RWPE2 (cell line): ENCODE results near the gene PLAAT3.
A peak's percentile ranks its signal among the peaks of the same experiment; 100 is the strongest.

ENCODE experiments used
- ATAC-seq: fragments of 200-7000 bp; cut with Tn5 transposase; 3 replicates; pipeline ENCODE4 v1.9.1; 2021; ENCODE audit warnings: low read depth
- DNase-seq: peaks from one replicate; pipeline ENCODE4 v3.0.0-alpha.2; 2020; ENCODE audit warnings: low spot score
- H3K27ac ChIP-seq: fragments of 450-650 bp; 2 replicates; pipeline ENCODE4 v1.5.1; 2017; ENCODE audit warnings: mild to moderate bottlenecking; ENCODE audit not compliant: poor library complexity, severe bottlenecking
- H3K27me3 ChIP-seq: fragments of 250-450 bp; sonication (Bioruptor Pico); 2 replicates; pipeline ENCODE4 v1.5.1; 2021; ENCODE audit warnings: mild to moderate bottlenecking, moderate library complexity; ENCODE audit not compliant: insufficient read depth, poor library complexity, severe bottlenecking
- H3K36me3 ChIP-seq: fragments of 250-450 bp; sonication (Bioruptor Pico); 2 replicates; pipeline ENCODE4 v1.5.1; 2020; ENCODE audit warnings: low read depth, mild to moderate bottlenecking, moderate library complexity
- H3K4me1 ChIP-seq: fragments of 250-450 bp; sonication (Bioruptor Pico); 2 replicates; pipeline ENCODE4 v1.5.1; 2021; ENCODE audit warnings: mild to moderate bottlenecking, moderate library complexity; ENCODE audit not compliant: insufficient read depth, poor library complexity, severe bottlenecking
- H3K4me3 ChIP-seq: fragments of 250-450 bp; sonication (Bioruptor Pico); 2 replicates; pipeline ENCODE4 v1.5.1; 2021; ENCODE audit warnings: mild to moderate bottlenecking, moderate library complexity; ENCODE audit not compliant: severe bottlenecking
- H3K9me3 ChIP-seq: fragments of 250-450 bp; sonication (Bioruptor Pico); 2 replicates; pipeline ENCODE4 v1.5.1; 2021; ENCODE audit warnings: mild to moderate bottlenecking, moderate library complexity; ENCODE audit not compliant: severe bottlenecking
- CTCF ChIP-seq: fragments of 450-650 bp; IDR thresholded peaks from one replicate; pipeline ENCODE4 v1.5.1; 2017; ENCODE audit warnings: mild to moderate bottlenecking, moderate library complexity; ENCODE audit not compliant: poor library complexity, severe bottlenecking

Gene PLAAT3

GRCh38 chr11:63616953-63617352 is 2.7 kb upstream of the PLAAT3 start:
- no peaks in the 10 kb centered on the region for H3K36me3 ChIP-seq
- H3K4me3 ChIP-seq, result no peak overlapping the region
- no peaks in the 10 kb centered on the region for H3K9me3 ChIP-seq
- H3K27ac ChIP-seq, result no peak overlapping the region
- H3K4me1 ChIP-seq, result no peaks in the 10 kb centered on the region
- no peak for TF ChIP-seq CTCF
- H3K27me3 ChIP-seq, result no peaks in the 10 kb centered on the region
- DNase-seq (no peak), ATAC-seq (no peak)

GRCh38 chr11:63613517-63614135 is 607 bp downstream of the PLAAT3 start:
- Histone ChIP-seq H3K4me3 (peak overlapping the region; percentile 41), H3K27ac (no peak overlapping the region), H3K36me3 (no peaks in the 10 kb centered on the region), H3K4me1 (no peaks in the 10 kb centered on the region), H3K27me3 (no peaks in the 10 kb centered on the region), H3K9me3 (no peaks in the 10 kb centered on the region)
- no peak for DNase-seq
- TF ChIP-seq CTCF, result no peak
- peak; percentile 32 for ATAC-seq

GRCh38 chr11:63612181-63612580 is 2.1 kb downstream of the PLAAT3 start:
- H3K4me3 ChIP-seq, result no peak overlapping the region
- DNase-seq, result no peak
- no peaks in the 10 kb centered on the region for H3K9me3 ChIP-seq
- ATAC-seq, result no peak
- no peaks in the 10 kb centered on the region for H3K4me1 ChIP-seq
- TF ChIP-seq CTCF, result no peak
- no peak overlapping the region for H3K27ac ChIP-seq
- no peaks in the 10 kb centered on the region for H3K27me3 ChIP-seq
- no peaks in the 10 kb centered on the region for H3K36me3 ChIP-seq

GRCh38 chr11:63611395-63611747 is 2.9 kb downstream of the PLAAT3 start:
- no peak for ATAC-seq
- no peak overlapping the region for H3K4me3 ChIP-seq

More at GRCh38 chr11:63611395-63611747, 2.9 kb downstream of the PLAAT3 start:
- Histone ChIP-seq H3K27me3 (no peaks in the 10 kb centered on the region), H3K36me3 (no peaks in the 10 kb centered on the region), H3K4me1 (no peaks in the 10 kb centered on the region), H3K27ac (no peak overlapping the region), H3K9me3 (no peaks in the 10 kb centered on the region)
- no peak for TF ChIP-seq CTCF
- no peak for DNase-seq
